Activated CD8-positive, alpha-beta memory T cell treated with anti-CD3 and anti-CD28 coated beads for 24 hours (primary cell): ENCODE data around the gene PHEX.

ENCODE experiments used
- DNase-seq: peaks from one replicate; pipeline ENCODE4 v3.0.0-alpha.2; 2020

PHEX gene

GRCh38 chrX:22041907-22042530, 9.9 kb downstream of the PHEX start:
- DNase-seq = no peak

- no peak for DNase-seq
These were observed 11.7 kb downstream of the PHEX start for GRCh38 chrX:22043872-22044271.

- no peak for DNase-seq
These were observed 15.3 kb downstream of the PHEX start for GRCh38 chrX:22047468-22047867.

GRCh38 chrX:22053481-22053880, 21.4 kb downstream of the PHEX start:
- DNase-seq = no peak

GRCh38 chrX:22056235-22056634, 24.1 kb downstream of the PHEX start:
- no peak for DNase-seq

GRCh38 chrX:22057667-22058066, 25.5 kb downstream of the PHEX start:
- DNase-seq = no peak

GRCh38 chrX:22059775-22060174, 27.6 kb downstream of the PHEX start:
- no peak for DNase-seq

GRCh38 chrX:22060415-22061280, 28.5 kb downstream of the PHEX start:
- DNase-seq = no peak

- DNase-seq = peak; percentile 65
These were observed 31.2 kb downstream of the PHEX start for GRCh38 chrX:22063284-22063683.

- DNase-seq = no peak
These were observed 37.5 kb downstream of the PHEX start for GRCh38 chrX:22069586-22069985.

- DNase-seq = no peak
These were observed 41.8 kb downstream of the PHEX start for GRCh38 chrX:22073928-22074327.

- no peak for DNase-seq
These were observed 46.0 kb downstream of the PHEX start for GRCh38 chrX:22078117-22078516.

GRCh38 chrX:22081475-22082092, 49.5 kb downstream of the PHEX start:
- peak; percentile 80 for DNase-seq

GRCh38 chrX:22086003-22086402, 53.9 kb downstream of the PHEX start:
- DNase-seq = no peak

GRCh38 chrX:22087011-22087557, 55.0 kb downstream of the PHEX start:
- no peak for DNase-seq

- no peak for DNase-seq
These were observed 56.2 kb downstream of the PHEX start for GRCh38 chrX:22088326-22088725.

- no peak for DNase-seq
These were observed 58.1 kb downstream of the PHEX start for GRCh38 chrX:22090181-22090580.

- DNase-seq = no peak
These were observed 61.4 kb downstream of the PHEX start for GRCh38 chrX:22093550-22093949.

- no peak for DNase-seq
These were observed 63.2 kb downstream of the PHEX start for GRCh38 chrX:22095286-22095685.

- no peak for DNase-seq
These were observed 63.7 kb downstream of the PHEX start for GRCh38 chrX:22095856-22096255.

- DNase-seq = no peak
These were observed 65.0 kb downstream of the PHEX start for GRCh38 chrX:22097012-22097694.

GRCh38 chrX:22105231-22105630, 73.1 kb downstream of the PHEX start:
- no peak for DNase-seq

- DNase-seq = no peak
These were observed 73.8 kb downstream of the PHEX start for GRCh38 chrX:22105971-22106370.
